GM12878 (cell line): ENCODE measurements around the gene TSR3. TPM values are rescaled to one million over a fixed set of nuclear protein-coding genes. Genes with fewer than 3 reads are reported as not detected.

Source experiments
- ATAC-seq: fragments of 200-7000 bp; cut with Tn5 transposase; 3 replicates; pipeline ENCODE4 v1.9.1; 2020; ENCODE audit warnings: mild to moderate bottlenecking, moderate library complexity
- BruUV-seq: library from RNA; stranded (reverse); fragments of 400-500 nt; replicated peaks from 2 replicates; lab custom pipeline; 2021; lab: Mats Ljungman, UMichigan
- CTCF ChIA-PET: fragments of 300-600 bp; sonication (Branson Sonifier 250); formaldehyde crosslinking; extraction: SDS; loops from one replicate; lab custom pipeline; 2021; ENCODE audit warnings: inconsistent platforms; lab: Yijun Ruan, JAX
- POLR2A ChIA-PET: fragments of 350-600 bp; formaldehyde crosslinking; extraction: SDS; loops from one replicate; lab custom pipeline; 2021; ENCODE audit warnings: inconsistent platforms; lab: Charles Lee
- RAD21 ChIA-PET: fragments of 300-600 bp; sonication (Branson Sonifier 250); formaldehyde crosslinking; loops from one replicate; lab custom pipeline; 2023; ENCODE audit warnings: antibody characterized with exemption; ENCODE audit not compliant: unreplicated experiment; lab: Charles Lee
- SMC1A ChIA-PET: fragments of 300-600 bp; sonication (Branson Sonifier 250); formaldehyde crosslinking; loops from one replicate; lab custom pipeline; 2023; ENCODE audit not compliant: unreplicated experiment, uncharacterized antibody; lab: Charles Lee
- DNase-seq: peaks from one replicate; pipeline ENCODE4 v3.0.0-alpha.2; 2011; ENCODE audit warnings: low read depth, low spot score
- FAIRE-seq: peaks from 3 replicates; lab custom pipeline; 2011; peaks lifted over from hg19 to GRCh38; lab: Jason Lieb, UNC
- H2AFZ ChIP-seq: 2 replicates; pipeline ENCODE4 v1.6.0; 2011; ENCODE audit warnings: low read depth, low read length, control low read depth; ENCODE audit not compliant: control insufficient read depth
- H3K27ac ChIP-seq: 2 replicates; pipeline ENCODE4 v1.5.1; 2011; ENCODE audit warnings: control low read depth; ENCODE audit not compliant: control insufficient read depth, insufficient read depth
- H3K27me3 ChIP-seq, 2 experiments: replicated peaks in 1 of 2; 2 replicates each; pipeline versions ENCODE4 v1.6.0 to v1.6.1; 2011; ENCODE audit warnings: low read length in 1 of 2; ENCODE audit not compliant: control insufficient read depth in 2 of 2, insufficient read depth in 2 of 2
- H3K36me3 ChIP-seq, 2 experiments: 2 replicates each; pipeline ENCODE4 v1.5.1; 2011; ENCODE audit warnings: low read length in 1 of 2; ENCODE audit not compliant: control insufficient read depth in 2 of 2, insufficient read depth in 2 of 2
- H3K4me1 ChIP-seq: 2 replicates; pipeline ENCODE4 v1.6.1; 2011; ENCODE audit warnings: mild to moderate bottlenecking, low read length, moderate library complexity, mixed read lengths; ENCODE audit not compliant: control insufficient read depth, insufficient read depth
- H3K4me2 ChIP-seq: 2 replicates; pipeline ENCODE4 v1.6.0; 2011; ENCODE audit warnings: control low read depth; ENCODE audit not compliant: control insufficient read depth, insufficient read depth
- H3K4me3 ChIP-seq: fragments of 200-600 bp; sonication (generic); 2 replicates; pipeline ENCODE4 v1.5.1; 2016
- H3K79me2 ChIP-seq: 2 replicates; pipeline ENCODE4 v1.6.0; 2011; ENCODE audit warnings: low read length; ENCODE audit not compliant: control insufficient read depth, insufficient read depth
- H3K9ac ChIP-seq: 2 replicates; pipeline ENCODE4 v1.8.0; 2011; ENCODE audit warnings: low read length, control low read depth, mixed read lengths; ENCODE audit not compliant: control insufficient read depth, insufficient read depth
- H3K9me3 ChIP-seq: replicated peaks from 3 replicates; pipeline ENCODE4 v1.5.1; 2011; ENCODE audit warnings: mild to moderate bottlenecking, low read length; ENCODE audit not compliant: control insufficient read depth, insufficient read depth
- H4K20me1 ChIP-seq: 2 replicates; pipeline ENCODE4 v1.6.0; 2011; ENCODE audit not compliant: control insufficient read depth, insufficient read depth
- CREB1 ChIP-seq: IDR thresholded peaks from 2 replicates; pipeline ENCODE4 v1.6.1; 2012; ENCODE audit warnings: low read depth, mild to moderate bottlenecking, inconsistent platforms
- E2F4 ChIP-seq: IDR thresholded peaks from 2 replicates; pipeline ENCODE4 v1.6.1; 2012; ENCODE audit warnings: low read depth, low read length, improper control_type of control experiment
- EGR1 ChIP-seq, 2 experiments: IDR thresholded peaks; 1 replicate in 1 of 2; 2 replicates in 1 of 2; pipeline ENCODE4 v1.6.1; 2011 to 2012; ENCODE audit warnings: low read depth in 2 of 2, low read length in 2 of 2, borderline replicate concordance in 1 of 2, mild to moderate bottlenecking in 1 of 2, moderate library complexity in 1 of 2
- EP300 ChIP-seq, 2 experiments: fragments of 150-350 bp in 1 of 2; IDR thresholded peaks; 2 replicates each; pipeline ENCODE4 v1.6.1; 2011 to 2012; ENCODE audit warnings: low read depth in 2 of 2, low read length in 2 of 2, borderline replicate concordance in 1 of 2, improper control_type of control experiment in 1 of 2, inconsistent platforms in 1 of 2; ENCODE audit not compliant: control insufficient read depth in 1 of 2
- IKZF1 ChIP-seq: fragments of 450-650 bp; conservative IDR thresholded peaks from 2 replicates; pipeline ENCODE4 v1.6.1; 2017; ENCODE audit warnings: antibody characterized with exemption, mild to moderate bottlenecking
- IRF4 ChIP-seq: IDR thresholded peaks from 2 replicates; pipeline ENCODE4 v1.6.1; 2011; ENCODE audit warnings: low read depth, low read length
- IRF5 ChIP-seq: fragments of 450-650 bp; IDR thresholded peaks from 2 replicates; pipeline ENCODE4 v1.6.1; 2017; ENCODE audit warnings: borderline replicate concordance
- RAD51 ChIP-seq: fragments of 450-650 bp; IDR thresholded peaks from 2 replicates; pipeline ENCODE4 v1.6.1; 2016; ENCODE audit warnings: moderate library complexity, mild to moderate bottlenecking, inconsistent platforms
- RB1 ChIP-seq: fragments of 450-650 bp; formaldehyde crosslinking; IDR thresholded peaks from 2 replicates; pipeline ENCODE4 v1.6.1; 2017; ENCODE audit warnings: mild to moderate bottlenecking, borderline replicate concordance
- RUNX3 ChIP-seq: IDR thresholded peaks from 2 replicates; pipeline ENCODE4 v1.6.1; 2012; ENCODE audit warnings: low read length, inconsistent platforms
- SMAD5 ChIP-seq: IDR thresholded peaks from 2 replicates; pipeline ENCODE4 v1.6.1; 2016; ENCODE audit warnings: antibody characterized with exemption, low read depth
- TBL1XR1 ChIP-seq: IDR thresholded peaks from 2 replicates; pipeline ENCODE4 v1.6.1; 2012; ENCODE audit warnings: low read depth, low read length, improper control_type of control experiment
- ZNF207 ChIP-seq: fragments of 450-650 bp; IDR thresholded peaks from 2 replicates; pipeline ENCODE4 v1.6.1; 2014; ENCODE audit warnings: antibody characterized with exemption, mild to moderate bottlenecking, borderline replicate concordance
- ZNF217 ChIP-seq: fragments of 450-650 bp; IDR thresholded peaks from 2 replicates; pipeline ENCODE4 v1.6.1; 2017; ENCODE audit warnings: antibody characterized with exemption, mild to moderate bottlenecking
- ZSCAN29 ChIP-seq: fragments of 450-650 bp; IDR thresholded peaks from 2 replicates; pipeline ENCODE4 v1.6.1; 2017; ENCODE audit warnings: mild to moderate bottlenecking, moderate library complexity
- ZZZ3 ChIP-seq: IDR thresholded peaks from 2 replicates; pipeline ENCODE4 v1.6.1; 2011; ENCODE audit warnings: low read depth; ENCODE audit not compliant: control insufficient read depth, insufficient read length
- WGBS: methylation state at CpG from one replicate; pipeline ENCODE4 v1.1.6; 2016; ENCODE audit warnings: low lambda C conversion rate; ENCODE audit not compliant: insufficient replicate concordance, insufficient coverage; ENCODE audit errors: missing lambda C conversion rate; 5-methylcytosine and 5-hydroxymethylcytosine counted together
- in situ Hi-C: fragments of 300-500 bp; cut with MboI; formaldehyde crosslinking; loops from 9 replicates; pipeline ENCODE4 v1.14.3; 2018; ENCODE audit warnings: mixed read lengths
- intact Hi-C: fragments of 100-400 bp; cut with micrococcal nuclease; formaldehyde crosslinking; loops from one replicate; pipeline ENCODE4 v1.14.2; 2022; ENCODE audit not compliant: unreplicated experiment
- polyA plus RNA-seq, 11 experiments: library from polyadenylated mRNA; depleted of rRNA in 4 of 11; unstranded in 6 of 11; stranded (reverse) in 5 of 11; fragments of >200 nt; fragmentation: Nextera tagmentation in 4 of 11; fragmentation: Illumina TruSeq in 1 of 11; extraction: Ambion mirVana in 4 of 11; extraction: Trizol in 1 of 11; gene quantifications; 1 replicate in 1 of 11; 2 replicates in 10 of 11; pipeline versions ENCODE4 v1.2.1 to v1.2.3, GENCODE V29; 2011 to 2016; ENCODE audit warnings: inconsistent platforms in 2 of 11, missing spikeins in 2 of 11, low read depth in 1 of 11
- total RNA-seq, 4 experiments: library from RNA; depleted of rRNA in 3 of 4; stranded (reverse); fragments of >200 nt in 3 of 4; fragmentation: Illumina TruSeq in 1 of 4; extraction: Trizol in 1 of 4; gene quantifications; 2 replicates each; pipeline versions ENCODE4 v1.2.1 to v1.2.3, GENCODE V29; 2013 to 2021
- TF ChIP-seq, protein P1 (sequence below): fragments of 450-650 bp; IDR thresholded peaks from 2 replicates; pipeline ENCODE4 v1.6.1; 2017; ENCODE audit warnings: mild to moderate bottlenecking, moderate library complexity

TSR3 gene
- total and polyA plus RNA-seq, 10 of the 15 experiments (the other 5 are each of a cell fraction or from before 2014, with no cell fraction given): 3.4 to 108 (median 46.9) TPM

DNA sequence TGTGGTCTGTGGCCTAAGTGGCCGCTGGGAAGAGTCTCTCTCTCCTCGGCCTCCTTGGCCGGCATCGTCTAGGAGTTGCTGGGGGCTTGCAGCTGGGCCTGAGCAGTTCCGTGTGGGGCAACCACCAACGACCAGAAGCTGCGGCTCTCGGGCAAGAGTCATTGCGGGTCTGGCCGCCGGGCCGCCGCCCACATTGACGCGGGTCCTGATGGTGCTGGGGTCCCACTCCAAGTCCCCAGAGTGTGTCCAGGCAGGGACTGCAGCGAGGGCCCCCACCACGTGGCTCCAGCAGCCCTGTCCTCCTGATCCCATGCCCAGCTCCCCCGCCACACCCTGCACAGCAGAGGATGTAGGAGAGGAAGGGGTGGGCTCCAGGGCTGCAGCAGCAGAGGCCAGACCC lies 31.9 kb upstream of the TSR3 start (continued):
- TF ChIP-seq, protein P1, sequence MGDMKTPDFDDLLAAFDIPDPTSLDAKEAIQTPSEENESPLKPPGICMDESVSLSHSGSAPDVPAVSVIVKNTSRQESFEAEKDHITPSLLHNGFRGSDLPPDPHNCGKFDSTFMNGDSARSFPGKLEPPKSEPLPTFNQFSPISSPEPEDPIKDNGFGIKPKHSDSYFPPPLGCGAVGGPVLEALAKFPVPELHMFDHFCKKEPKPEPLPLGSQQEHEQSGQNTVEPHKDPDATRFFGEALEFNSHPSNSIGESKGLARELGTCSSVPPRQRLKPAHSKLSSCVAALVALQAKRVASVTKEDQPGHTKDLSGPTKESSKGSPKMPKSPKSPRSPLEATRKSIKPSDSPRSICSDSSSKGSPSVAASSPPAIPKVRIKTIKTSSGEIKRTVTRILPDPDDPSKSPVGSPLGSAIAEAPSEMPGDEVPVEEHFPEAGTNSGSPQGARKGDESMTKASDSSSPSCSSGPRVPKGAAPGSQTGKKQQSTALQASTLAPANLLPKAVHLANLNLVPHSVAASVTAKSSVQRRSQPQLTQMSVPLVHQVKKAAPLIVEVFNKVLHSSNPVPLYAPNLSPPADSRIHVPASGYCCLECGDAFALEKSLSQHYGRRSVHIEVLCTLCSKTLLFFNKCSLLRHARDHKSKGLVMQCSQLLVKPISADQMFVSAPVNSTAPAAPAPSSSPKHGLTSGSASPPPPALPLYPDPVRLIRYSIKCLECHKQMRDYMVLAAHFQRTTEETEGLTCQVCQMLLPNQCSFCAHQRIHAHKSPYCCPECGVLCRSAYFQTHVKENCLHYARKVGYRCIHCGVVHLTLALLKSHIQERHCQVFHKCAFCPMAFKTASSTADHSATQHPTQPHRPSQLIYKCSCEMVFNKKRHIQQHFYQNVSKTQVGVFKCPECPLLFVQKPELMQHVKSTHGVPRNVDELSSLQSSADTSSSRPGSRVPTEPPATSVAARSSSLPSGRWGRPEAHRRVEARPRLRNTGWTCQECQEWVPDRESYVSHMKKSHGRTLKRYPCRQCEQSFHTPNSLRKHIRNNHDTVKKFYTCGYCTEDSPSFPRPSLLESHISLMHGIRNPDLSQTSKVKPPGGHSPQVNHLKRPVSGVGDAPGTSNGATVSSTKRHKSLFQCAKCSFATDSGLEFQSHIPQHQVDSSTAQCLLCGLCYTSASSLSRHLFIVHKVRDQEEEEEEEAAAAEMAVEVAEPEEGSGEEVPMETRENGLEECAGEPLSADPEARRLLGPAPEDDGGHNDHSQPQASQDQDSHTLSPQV: no peak

DNA sequence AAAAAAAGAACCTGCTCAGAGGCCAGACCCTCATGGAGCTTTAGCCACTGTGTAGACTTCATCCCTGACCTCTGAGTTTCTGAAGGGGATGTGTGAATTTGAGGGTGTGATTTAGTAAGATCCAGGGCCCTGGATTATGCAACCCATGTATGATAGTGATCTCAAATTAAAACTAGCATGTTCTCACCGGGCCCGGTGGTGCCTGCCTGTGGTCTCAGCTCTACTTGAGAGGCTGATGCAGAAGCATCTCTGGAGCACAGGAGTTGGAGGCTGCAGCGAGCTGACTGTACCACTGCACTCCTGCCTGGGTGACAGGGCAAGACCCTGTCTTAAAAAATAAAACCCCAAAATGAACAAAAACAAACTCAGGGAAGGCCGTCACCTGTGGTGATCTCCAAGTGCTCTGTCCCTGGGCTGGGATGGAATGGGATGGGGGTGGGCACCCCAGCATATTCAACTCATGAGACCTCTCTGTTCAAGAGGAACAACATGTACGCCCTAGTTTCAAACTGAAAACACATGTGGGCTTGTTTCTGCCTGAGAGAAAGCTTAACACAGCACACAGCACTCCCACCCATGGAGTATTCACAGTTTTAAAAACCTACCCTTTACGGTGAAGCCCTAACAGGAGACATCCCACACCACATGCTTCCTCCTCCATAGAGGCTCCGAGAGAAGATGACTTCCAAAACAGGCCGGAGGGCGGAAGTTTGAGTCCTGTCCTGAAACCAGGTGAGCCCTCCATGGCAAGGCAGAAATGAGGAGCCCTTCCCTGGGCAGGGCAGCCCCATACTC lies 30.1 kb upstream of the TSR3 start:
- BruUV-seq: no TSS peak
- in situ Hi-C loops: no loop called here
- TF ChIP-seq EP300 (IDR thresholded peaks at IDR 0.05; ENCODE audit: borderline replicate concordance in 1 of 2, control insufficient read depth in 1 of 2, low read depth in 2 of 2, low read length in 2 of 2): no peak
- TF ChIP-seq ZNF207: no peak
- no peak for TF ChIP-seq RB1
- TF ChIP-seq RUNX3: no peak
- no peak for TF ChIP-seq CREB1
- no peak for TF ChIP-seq ZSCAN29
- no peak for TF ChIP-seq EGR1 (IDR thresholded peaks at IDR 0.05; ENCODE audit: borderline replicate concordance in 1 of 2, low read depth in 2 of 2, low read length in 2 of 2)
- no peak for TF ChIP-seq IRF4
- no peak for TF ChIP-seq ZNF217
- no peak for TF ChIP-seq E2F4
- TF ChIP-seq IKZF1: no peak
- no peak for TF ChIP-seq RAD51
- TF ChIP-seq ZZZ3: no peak
- TF ChIP-seq TBL1XR1: no peak
- no peak for TF ChIP-seq SMAD5
- TF ChIP-seq IRF5: no peak

More for the DNA sequence above, 30.1 kb upstream of the TSR3 start:
- H3K27me3 ChIP-seq: no peaks in the 10 kb centered on the region
- H3K4me3 ChIP-seq: no peak overlapping the region
- H2AFZ ChIP-seq: no peak overlapping the region
- WGBS: 87% methylated on average over 9 of the region's 9 CpGs
- H3K27ac ChIP-seq: no peak overlapping the region
- H3K36me3 ChIP-seq: peaks cover 0 to 2% of the 10 kb centered on the region in 2 experiments; a peak in 2 of 4 replicates
- CTCF ChIA-PET: interaction anchor here (0.7 kb wide), 1 partner anchor 38 kb away, joined by 3 read pairs; the partner anchor contains the start of gene UQCC4
- peaks cover 8% of the 10 kb centered on the region; the same call in 1 of the 2 replicates for H3K4me1 ChIP-seq
- RAD21 ChIA-PET: no interaction called here
- POLR2A ChIA-PET: no interaction called here
- no peak for ATAC-seq
- DNase-seq: no peak
- no peaks in the 10 kb centered on the region for H4K20me1 ChIP-seq
- intact Hi-C loops: no loop called here
- H3K9ac ChIP-seq: no peak overlapping the region
- FAIRE-seq: no peak
- H3K79me2 ChIP-seq: peaks cover 18% of the 10 kb centered on the region
- H3K4me2 ChIP-seq: no peak overlapping the region
- SMC1A ChIA-PET: no interaction called here
- H3K9me3 ChIP-seq: no peaks in the 10 kb centered on the region
